Smooth muscle cell (in vitro differentiated cells): ENCODE measurements around the gene POLR3F. TPM values are rescaled to one million over a fixed set of nuclear protein-coding genes. Genes with fewer than 3 reads are reported as not detected.
"Not testable (repeated sequence)": the region's sequence is repeated elsewhere in the genome, so short reads cannot be mapped to it uniquely, and the experiment has no call there.

Experiments used
- DNase-seq: peaks from one replicate; lab custom pipeline; 2025; ENCODE audit not compliant: unreplicated experiment; lab: John Stamatoyannopoulos, UW
- H2AFZ ChIP-seq: fragments of 200-600 bp; sonication (generic); 2 replicates; pipeline ENCODE4 v1.6.0; 2016; ENCODE audit warnings: antibody characterized with exemption, low read depth, mild to moderate bottlenecking
- H3F3A ChIP-seq: fragments of 200-600 bp; sonication (generic); 2 replicates; pipeline ENCODE4 v1.6.0; 2017; ENCODE audit warnings: antibody characterized with exemption, low read depth
- H3K27ac ChIP-seq: fragments of 200-600 bp; sonication (generic); 2 replicates; pipeline ENCODE4 v1.5.1; 2016; ENCODE audit warnings: low read depth, mild to moderate bottlenecking
- H3K27me3 ChIP-seq: fragments of 200-600 bp; sonication (generic); 2 replicates; pipeline ENCODE4 v1.6.1; 2016; ENCODE audit warnings: low read depth, mild to moderate bottlenecking
- H3K36me3 ChIP-seq: fragments of 200-600 bp; sonication (generic); 2 replicates; pipeline ENCODE4 v1.5.1; 2016; ENCODE audit warnings: low read depth
- H3K4me1 ChIP-seq: fragments of 200-600 bp; sonication (generic); 2 replicates; pipeline ENCODE4 v1.5.1; 2016; ENCODE audit warnings: low read depth
- H3K4me2 ChIP-seq: fragments of 200-600 bp; sonication (generic); 2 replicates; pipeline ENCODE4 v1.6.0; 2016; ENCODE audit warnings: mild to moderate bottlenecking
- H3K4me3 ChIP-seq: fragments of 200-600 bp; sonication (generic); 2 replicates; pipeline ENCODE4 v1.5.1; 2016; ENCODE audit warnings: mild to moderate bottlenecking
- H3K79me2 ChIP-seq: fragments of 200-600 bp; sonication (generic); 2 replicates; pipeline ENCODE4 v1.6.0; 2016; ENCODE audit warnings: low read depth, mild to moderate bottlenecking
- H3K9ac ChIP-seq: fragments of 200-600 bp; sonication (generic); 2 replicates; pipeline ENCODE4 v1.6.0; 2016; ENCODE audit warnings: low read depth
- H3K9me3 ChIP-seq: fragments of 200-600 bp; sonication (generic); replicated peaks from 2 replicates; pipeline ENCODE4 v1.5.1; 2016; ENCODE audit warnings: low read depth
- H4K20me1 ChIP-seq: fragments of 200-600 bp; sonication (generic); 2 replicates; pipeline ENCODE4 v1.6.0; 2016; ENCODE audit warnings: low read depth
- WGBS: methylation state at CpG from one replicate; pipeline ENCODE4 v1.1.7; 2016; ENCODE audit warnings: low lambda C conversion rate; 5-methylcytosine and 5-hydroxymethylcytosine counted together
- polyA plus RNA-seq: library from polyadenylated mRNA; unstranded; fragments of >200 nt; fragmentation: Nextera tagmentation; extraction: Ambion mirVana; gene quantifications from 2 replicates; pipeline ENCODE4 v1.2.1, GENCODE V29; 2016
- total RNA-seq: library from RNA; depleted of rRNA; stranded (reverse); fragments of >200 nt; gene quantifications from 2 replicates; pipeline ENCODE4 v1.2.3, GENCODE V29; 2014
- TF ChIP-seq, protein P1 (sequence below): fragments of 200-600 bp; sonication (generic); IDR thresholded peaks from 2 replicates; pipeline ENCODE4 v1.5.1; 2017; ENCODE audit warnings: borderline replicate concordance, mild to moderate bottlenecking, antibody characterized with exemption; ENCODE audit not compliant: insufficient read depth, poor library complexity, severe bottlenecking

Gene POLR3F
- total and polyA plus RNA-seq, 2 experiments from 2014 or later, result 8.1 to 74.9 TPM

DNA sequence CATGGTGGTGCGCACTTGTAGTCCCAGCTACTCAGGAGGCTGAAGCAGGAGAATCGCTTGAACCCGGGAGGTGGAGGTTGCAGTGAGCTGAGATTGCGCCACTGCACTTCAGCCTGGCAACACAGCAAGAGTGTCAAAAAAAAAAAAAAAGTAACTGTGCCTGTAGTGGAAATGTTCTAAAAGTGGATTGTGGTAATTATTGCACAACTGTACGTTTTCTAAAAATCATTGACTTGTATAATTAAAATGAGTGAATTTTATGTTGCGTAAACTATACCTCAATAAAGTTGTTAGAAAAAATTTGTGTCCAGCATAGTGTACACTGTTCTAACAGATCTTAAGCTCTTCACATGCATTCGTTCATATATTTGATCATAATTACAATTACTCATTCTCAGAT lies 46.0 kb downstream of the POLR3F start:
- Histone ChIP-seq H3K9me3 (no peaks in the 10 kb centered on the region), H3K4me3 (no peak overlapping the region), H3K79me2 (peaks cover 13% of the 10 kb centered on the region), H3K4me1 (peaks cover 9% of the 10 kb centered on the region), H3K4me2 (no peak overlapping the region), H3F3A (no peaks in the 10 kb centered on the region), H4K20me1 (no peaks in the 10 kb centered on the region), H2AFZ (no peak overlapping the region), H3K9ac (no peak overlapping the region), H3K27ac (no peak overlapping the region), H3K36me3 (peaks cover 13% of the 10 kb centered on the region), H3K27me3 (no peaks in the 10 kb centered on the region)
- TF ChIP-seq, protein P1, sequence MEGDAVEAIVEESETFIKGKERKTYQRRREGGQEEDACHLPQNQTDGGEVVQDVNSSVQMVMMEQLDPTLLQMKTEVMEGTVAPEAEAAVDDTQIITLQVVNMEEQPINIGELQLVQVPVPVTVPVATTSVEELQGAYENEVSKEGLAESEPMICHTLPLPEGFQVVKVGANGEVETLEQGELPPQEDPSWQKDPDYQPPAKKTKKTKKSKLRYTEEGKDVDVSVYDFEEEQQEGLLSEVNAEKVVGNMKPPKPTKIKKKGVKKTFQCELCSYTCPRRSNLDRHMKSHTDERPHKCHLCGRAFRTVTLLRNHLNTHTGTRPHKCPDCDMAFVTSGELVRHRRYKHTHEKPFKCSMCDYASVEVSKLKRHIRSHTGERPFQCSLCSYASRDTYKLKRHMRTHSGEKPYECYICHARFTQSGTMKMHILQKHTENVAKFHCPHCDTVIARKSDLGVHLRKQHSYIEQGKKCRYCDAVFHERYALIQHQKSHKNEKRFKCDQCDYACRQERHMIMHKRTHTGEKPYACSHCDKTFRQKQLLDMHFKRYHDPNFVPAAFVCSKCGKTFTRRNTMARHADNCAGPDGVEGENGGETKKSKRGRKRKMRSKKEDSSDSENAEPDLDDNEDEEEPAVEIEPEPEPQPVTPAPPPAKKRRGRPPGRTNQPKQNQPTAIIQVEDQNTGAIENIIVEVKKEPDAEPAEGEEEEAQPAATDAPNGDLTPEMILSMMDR, result no peak
- WGBS, result 97% methylated on average over 7 of the region's 7 CpGs
- no peak for DNase-seq

- Histone ChIP-seq H3K4me1 (peaks cover 5% of the 10 kb centered on the region), H3K9me3 (no peaks in the 10 kb centered on the region), H3K27ac (no peak overlapping the region), H3K4me2 (no peak overlapping the region), H2AFZ (no peak overlapping the region), H3F3A (no peaks in the 10 kb centered on the region), H4K20me1 (peaks cover 4% of the 10 kb centered on the region), H3K9ac (no peak overlapping the region), H3K27me3 (no peaks in the 10 kb centered on the region), H3K36me3 (peaks cover 13% of the 10 kb centered on the region), H3K79me2 (peaks cover 4% of the 10 kb centered on the region), H3K4me3 (no peak overlapping the region)
- TF ChIP-seq, protein P1, result no peak
- WGBS, result 98% methylated on average over 5 of the region's 5 CpGs
- no peak for DNase-seq
Observed at GRCh38 chr20:18514127-18514526, 46.9 kb downstream of the POLR3F start.

DNA sequence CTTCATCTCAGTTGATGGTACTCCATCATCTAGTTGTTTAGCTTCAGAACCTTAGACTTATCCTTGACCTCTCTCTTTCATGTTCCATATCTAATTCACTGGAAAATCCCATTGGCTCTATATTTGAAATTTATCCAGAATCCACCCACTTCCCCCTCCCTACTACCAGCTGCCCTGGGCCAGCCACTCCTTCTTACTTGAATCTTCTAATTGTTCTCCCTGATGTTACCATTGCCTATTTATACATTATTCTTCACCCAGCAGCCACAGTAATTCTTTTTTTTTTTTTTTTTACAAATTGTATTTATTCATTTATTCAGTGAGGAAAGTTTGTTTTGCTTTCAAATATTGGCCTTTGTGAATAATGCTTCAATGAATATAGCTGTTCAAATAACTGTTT lies 48.8 kb downstream of the POLR3F start:
- no peak for DNase-seq
- no peak overlapping the region for H2AFZ ChIP-seq
- no peak overlapping the region for H3K9ac ChIP-seq
- H3F3A ChIP-seq, result no peaks in the 10 kb centered on the region
- H3K27me3 ChIP-seq, result no peaks in the 10 kb centered on the region
- no peak overlapping the region for H3K4me3 ChIP-seq
- H3K9me3 ChIP-seq, result no peaks in the 10 kb centered on the region
- H3K4me2 ChIP-seq, result no peak overlapping the region
- no peaks in the 10 kb centered on the region for H3K79me2 ChIP-seq
- TF ChIP-seq, protein P1, result no peak
- H4K20me1 ChIP-seq, result peaks cover 4% of the 10 kb centered on the region
- H3K4me1 ChIP-seq, result peaks cover 5% of the 10 kb centered on the region
- no peak overlapping the region for H3K27ac ChIP-seq
- H3K36me3 ChIP-seq, result peaks cover 10% of the 10 kb centered on the region

GRCh38 chr20:18522066-18522465 lies 54.9 kb downstream of the POLR3F start:
- H3K27ac ChIP-seq, H3K79me2 ChIP-seq, H2AFZ ChIP-seq, DNase-seq, H3K4me2 ChIP-seq, H3F3A ChIP-seq, H3K9ac ChIP-seq, H3K4me3 ChIP-seq, H3K4me1 ChIP-seq, H3K27me3 ChIP-seq, H3K9me3 ChIP-seq, H4K20me1 ChIP-seq: not testable (repeated sequence)
- peaks cover 14% of the 10 kb centered on the region for H3K36me3 ChIP-seq
- 82% methylated on average over 9 of the region's 9 CpGs for WGBS
